HepG2 (cell line): ENCODE results near the gene INSR. TPM values are rescaled to one million over a fixed set of nuclear protein-coding genes. Genes with fewer than 3 reads are reported as not detected.
A peak's percentile ranks its signal among the peaks of the same experiment; 100 is the strongest.

Source experiments
- GABPA ChIP-seq, 2 experiments: IDR thresholded peaks; 2 replicates each; pipeline ENCODE4 v1.6.1; 2011 to 2016; ENCODE audit warnings: low read depth in 2 of 2, low read length in 1 of 2, missing biosample characterization in 1 of 2, missing genetic modification characterization in 1 of 2
- GATA4 ChIP-seq: sonication (generic); IDR thresholded peaks from 2 replicates; pipeline ENCODE4 v1.6.1; 2016; ENCODE audit warnings: antibody characterized with exemption, low read depth, borderline replicate concordance
- HMG20A ChIP-seq: IDR thresholded peaks from 2 replicates; pipeline ENCODE4 v1.6.1; 2016; ENCODE audit warnings: borderline replicate concordance
- IKZF1 ChIP-seq: fragments of 450-650 bp; IDR thresholded peaks from 2 replicates; pipeline ENCODE4 v1.7.1; 2016
- KAT8 ChIP-seq: IDR thresholded peaks from 2 replicates; pipeline ENCODE4 v1.6.1; 2016; ENCODE audit warnings: missing genetic modification reagents, missing compliant biosample characterization
- NFYB ChIP-seq: sonication (generic); formaldehyde crosslinking; IDR thresholded peaks from 2 replicates; pipeline ENCODE4 v1.4.0; 2020; ENCODE audit warnings: missing genetic modification reagents
- POLR2A ChIP-seq, 2 experiments: IDR thresholded peaks; 2 replicates each; pipeline ENCODE4 v1.6.1; 2011; ENCODE audit warnings: low read depth in 2 of 2, low read length in 2 of 2, mild to moderate bottlenecking in 1 of 2, moderate library complexity in 1 of 2; ENCODE audit not compliant: insufficient read depth in 1 of 2
- PRPF4 ChIP-seq: fragments of 200-400 bp; formaldehyde crosslinking; IDR thresholded peaks from 2 replicates; pipeline ENCODE4 v1.6.1; 2016; ENCODE audit warnings: low read length, low read depth; ENCODE audit not compliant: poor library complexity, severe bottlenecking
- RARA ChIP-seq: IDR thresholded peaks from 2 replicates; pipeline ENCODE4 v1.6.1; 2016; ENCODE audit warnings: missing genetic modification reagents, missing compliant biosample characterization
- RFX1 ChIP-seq: fragments of 450-650 bp; IDR thresholded peaks from 2 replicates; pipeline ENCODE4 v1.6.1; 2017
- SMAD1 ChIP-seq: sonication (generic); formaldehyde crosslinking; IDR thresholded peaks from 2 replicates; pipeline ENCODE4 v1.4.0; 2020; ENCODE audit warnings: missing genetic modification reagents, low read depth, mild to moderate bottlenecking, borderline replicate concordance
- SNAI1 ChIP-seq: sonication (generic); formaldehyde crosslinking; IDR thresholded peaks from 2 replicates; pipeline ENCODE4 v1.5.0; 2020; ENCODE audit warnings: mild to moderate bottlenecking, missing genetic modification reagents, borderline replicate concordance
- SRSF1 ChIP-seq: fragments of 200-400 bp; formaldehyde crosslinking; optimal IDR thresholded peaks from 2 replicates; pipeline ENCODE3; 2017; ENCODE audit warnings: mild to moderate bottlenecking, low read depth, low read length, moderate library complexity
- TAF15 ChIP-seq: fragments of 200-400 bp; formaldehyde crosslinking; IDR thresholded peaks from one replicate; pipeline ENCODE4 v1.6.1; 2018; ENCODE audit warnings: mild to moderate bottlenecking, low read depth, low read length; ENCODE audit not compliant: poor library complexity, severe bottlenecking
- ZBTB3 ChIP-seq: sonication (generic); formaldehyde crosslinking; IDR thresholded peaks from 2 replicates; pipeline ENCODE4 v1.4.0; 2020; ENCODE audit warnings: low read depth, mild to moderate bottlenecking, moderate library complexity, missing genetic modification reagents, borderline replicate concordance
- ZFP36L2 ChIP-seq: sonication (generic); formaldehyde crosslinking; IDR thresholded peaks from 2 replicates; pipeline ENCODE4 v1.4.0; 2020; ENCODE audit warnings: missing genetic modification reagents
- ZMYM2 ChIP-seq: sonication (generic); formaldehyde crosslinking; IDR thresholded peaks from 2 replicates; pipeline ENCODE4 v1.8.0; 2022; ENCODE audit warnings: mild to moderate bottlenecking, missing genetic modification reagents
- ZNF124 ChIP-seq: sonication (generic); formaldehyde crosslinking; IDR thresholded peaks from 2 replicates; pipeline ENCODE4 v1.4.0; 2020; ENCODE audit warnings: missing genetic modification reagents
- ZNF136 ChIP-seq: sonication (generic); formaldehyde crosslinking; IDR thresholded peaks from 2 replicates; pipeline ENCODE4 v1.8.1; 2022; ENCODE audit warnings: low read depth, mild to moderate bottlenecking, moderate library complexity, missing genetic modification reagents
- ZNF160 ChIP-seq: sonication (generic); formaldehyde crosslinking; IDR thresholded peaks from 2 replicates; pipeline ENCODE4 v1.8.0; 2022; ENCODE audit warnings: mild to moderate bottlenecking, inconsistent platforms, missing genetic modification reagents
- ZNF326 ChIP-seq: sonication (generic); formaldehyde crosslinking; IDR thresholded peaks from 2 replicates; pipeline ENCODE4 v1.4.0; 2020; ENCODE audit warnings: missing genetic modification reagents, borderline replicate concordance
- ZNF431 ChIP-seq: sonication (generic); formaldehyde crosslinking; IDR thresholded peaks from 2 replicates; pipeline ENCODE4 v1.9.0; 2022; ENCODE audit warnings: missing genetic modification reagents, low read depth, mild to moderate bottlenecking, borderline replicate concordance
- ZNF563 ChIP-seq: sonication (generic); formaldehyde crosslinking; IDR thresholded peaks from 2 replicates; pipeline ENCODE4 v1.8.0; 2022; ENCODE audit warnings: mild to moderate bottlenecking, moderate library complexity, missing genetic modification reagents
- ZNF678 ChIP-seq: sonication (generic); formaldehyde crosslinking; IDR thresholded peaks from 2 replicates; pipeline ENCODE4 v1.4.0; 2020; ENCODE audit warnings: mild to moderate bottlenecking, missing genetic modification reagents
- ZSCAN30 ChIP-seq: sonication (generic); formaldehyde crosslinking; IDR thresholded peaks from 2 replicates; pipeline ENCODE4 v1.5.0; 2020; ENCODE audit warnings: mild to moderate bottlenecking, missing genetic modification reagents
- polyA plus RNA-seq, 8 experiments: library from polyadenylated mRNA; depleted of rRNA in 3 of 8; stranded (reverse) in 7 of 8; unstranded in 1 of 8; fragments of >200 nt; fragmentation: Illumina TruSeq in 4 of 8; extraction: Trizol in 4 of 8; gene quantifications; 2 replicates each; pipeline versions ENCODE4 v1.2.1 to v1.2.3, GENCODE V29; 2011 to 2016; ENCODE audit warnings: low read depth in 4 of 8, missing spikeins in 1 of 8, mixed read lengths in 1 of 8; ENCODE audit not compliant: insufficient read depth in 1 of 8
- total RNA-seq, 5 experiments: library from RNA; depleted of rRNA; stranded (reverse); fragments of >200 nt; fragmentation: Illumina TruSeq; extraction: Trizol; gene quantifications; 2 replicates each; pipeline ENCODE4 v1.2.3, GENCODE V29; 2016; ENCODE audit warnings: low read depth in 1 of 5
- TF ChIP-seq, protein P1 (sequence below): sonication (generic); formaldehyde crosslinking; IDR thresholded peaks from 2 replicates; pipeline ENCODE4 v1.5.0; 2020; ENCODE audit warnings: missing genetic modification reagents
- TF ChIP-seq, protein P2 (sequence below): IDR thresholded peaks from 2 replicates; pipeline ENCODE4 v1.6.1; 2016; ENCODE audit warnings: low read depth

The INSR gene
- total and polyA plus RNA-seq, 2 of the 13 experiments (the other 11 are each of a cell fraction or from before 2014, with no cell fraction given), result 24.2 to 29.8 TPM

DNA sequence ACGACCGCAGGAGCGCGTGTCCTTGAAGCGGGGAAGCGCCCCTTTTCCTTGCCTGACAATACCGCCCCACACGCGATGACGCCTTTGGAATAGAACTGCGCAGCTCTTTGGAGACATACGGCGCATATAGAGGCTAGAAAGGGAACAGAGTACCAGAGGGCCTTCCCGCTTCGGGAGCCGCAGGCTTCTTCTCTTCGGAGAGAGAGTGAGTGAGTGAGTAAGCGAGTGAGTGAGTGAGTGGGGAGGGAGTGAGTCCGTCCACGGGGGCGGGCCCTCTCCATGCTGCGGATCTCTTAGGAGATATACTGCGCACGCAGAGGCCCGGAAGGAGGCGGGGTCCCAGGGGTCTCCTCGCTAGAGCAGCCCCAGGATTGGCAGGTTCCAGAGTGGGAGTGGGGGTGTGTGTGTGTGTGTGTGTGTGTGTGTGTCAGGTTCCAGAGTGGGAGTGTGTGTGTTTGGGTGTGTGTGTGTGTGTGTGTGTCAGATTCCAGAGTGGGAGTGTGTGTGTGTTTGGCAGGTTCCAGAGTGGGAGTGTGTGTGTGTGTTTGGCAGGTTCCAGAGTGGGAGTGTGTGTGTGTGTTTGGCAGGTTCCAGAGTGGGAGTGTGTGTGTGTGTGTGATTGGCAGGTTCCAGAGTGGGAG lies 97.0 kb downstream of the INSR start (continued):
- TF ChIP-seq ZNF326 (CRISPR knock-in tag), result no peak
- TF ChIP-seq ZNF563, result peak; percentile 47; the same call in 1 of the 2 replicates
- no peak for TF ChIP-seq ZNF136 (CRISPR knock-in tag)
- TF ChIP-seq ZNF678 (CRISPR knock-in tag), result no peak
- TF ChIP-seq POLR2A (IDR thresholded peaks at IDR 0.05; ENCODE audit: insufficient read depth in 1 of 2, low read depth in 2 of 2, low read length in 2 of 2), result no peak
- TF ChIP-seq SRSF1, result no peak
- TF ChIP-seq NFYB (CRISPR knock-in tag), result peak; percentile 34; the same call in 1 of the 2 replicates
- TF ChIP-seq ZNF160 (CRISPR knock-in tag), result no peak; the same call in 1 of the 2 replicates
- no peak for TF ChIP-seq TAF15
- TF ChIP-seq HMG20A (CRISPR knock-in tag), result no peak
- TF ChIP-seq, protein P1, sequence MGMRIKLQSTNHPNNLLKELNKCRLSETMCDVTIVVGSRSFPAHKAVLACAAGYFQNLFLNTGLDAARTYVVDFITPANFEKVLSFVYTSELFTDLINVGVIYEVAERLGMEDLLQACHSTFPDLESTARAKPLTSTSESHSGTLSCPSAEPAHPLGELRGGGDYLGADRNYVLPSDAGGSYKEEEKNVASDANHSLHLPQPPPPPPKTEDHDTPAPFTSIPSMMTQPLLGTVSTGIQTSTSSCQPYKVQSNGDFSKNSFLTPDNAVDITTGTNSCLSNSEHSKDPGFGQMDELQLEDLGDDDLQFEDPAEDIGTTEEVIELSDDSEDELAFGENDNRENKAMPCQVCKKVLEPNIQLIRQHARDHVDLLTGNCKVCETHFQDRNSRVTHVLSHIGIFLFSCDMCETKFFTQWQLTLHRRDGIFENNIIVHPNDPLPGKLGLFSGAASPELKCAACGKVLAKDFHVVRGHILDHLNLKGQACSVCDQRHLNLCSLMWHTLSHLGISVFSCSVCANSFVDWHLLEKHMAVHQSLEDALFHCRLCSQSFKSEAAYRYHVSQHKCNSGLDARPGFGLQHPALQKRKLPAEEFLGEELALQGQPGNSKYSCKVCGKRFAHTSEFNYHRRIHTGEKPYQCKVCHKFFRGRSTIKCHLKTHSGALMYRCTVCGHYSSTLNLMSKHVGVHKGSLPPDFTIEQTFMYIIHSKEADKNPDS (CRISPR knock-in tag), result no peak
- TF ChIP-seq KAT8 (CRISPR knock-in tag), result no peak
- TF ChIP-seq RARA (CRISPR knock-in tag), result no peak
- TF ChIP-seq ZNF431 (CRISPR knock-in tag), result no peak
- no peak for TF ChIP-seq ZNF124 (CRISPR knock-in tag)
- no peak for TF ChIP-seq SNAI1
- no peak for TF ChIP-seq ZBTB3 (CRISPR knock-in tag)
- TF ChIP-seq ZSCAN30 (CRISPR knock-in tag), result no peak
- no peak for TF ChIP-seq GABPA (IDR thresholded peaks at IDR 0.05; ENCODE audit: low read depth, low read length)
- TF ChIP-seq GABPA (CRISPR knock-in tag; IDR thresholded peaks at IDR 0.05; ENCODE audit: low read depth), result no peak; the same call in none of the 2 replicates
- peak; percentile 90 for TF ChIP-seq ZMYM2 (CRISPR knock-in tag)
- TF ChIP-seq, protein P2, sequence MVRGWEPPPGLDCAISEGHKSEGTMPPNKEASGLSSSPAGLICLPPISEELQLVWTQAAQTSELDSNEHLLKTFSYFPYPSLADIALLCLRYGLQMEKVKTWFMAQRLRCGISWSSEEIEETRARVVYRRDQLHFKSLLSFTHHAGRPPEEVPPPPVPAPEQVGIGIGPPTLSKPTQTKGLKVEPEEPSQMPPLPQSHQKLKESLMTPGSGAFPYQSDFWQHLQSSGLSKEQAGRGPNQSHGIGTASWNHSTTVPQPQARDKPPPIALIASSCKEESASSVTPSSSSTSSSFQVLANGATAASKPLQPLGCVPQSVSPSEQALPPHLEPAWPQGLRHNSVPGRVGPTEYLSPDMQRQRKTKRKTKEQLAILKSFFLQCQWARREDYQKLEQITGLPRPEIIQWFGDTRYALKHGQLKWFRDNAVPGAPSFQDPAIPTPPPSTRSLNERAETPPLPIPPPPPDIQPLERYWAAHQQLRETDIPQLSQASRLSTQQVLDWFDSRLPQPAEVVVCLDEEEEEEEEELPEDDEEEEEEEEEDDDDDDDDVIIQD (CRISPR knock-in tag), result no peak
- no peak for TF ChIP-seq GATA4
- TF ChIP-seq IKZF1, result no peak
- TF ChIP-seq ZFP36L2 (CRISPR knock-in tag), result no peak
- no peak for TF ChIP-seq SMAD1 (CRISPR knock-in tag)
- no peak for TF ChIP-seq RFX1
- no peak for TF ChIP-seq PRPF4
